H1 (cell line): ENCODE measurements around the gene RABGAP1. TPM values are rescaled to one million over a fixed set of nuclear protein-coding genes. Genes with fewer than 3 reads are reported as not detected.

ENCODE experiments used
- CTCF ChIA-PET: fragments of 300-600 bp; sonication (Branson Sonifier 250); formaldehyde crosslinking; loops from one replicate; lab custom pipeline; 2021; ENCODE audit not compliant: partially characterized antibody; lab: Charles Lee
- POLR2A ChIA-PET: fragments of 300-600 bp; sonication (Branson Sonifier 250); formaldehyde crosslinking; loops from one replicate; lab custom pipeline; 2021; ENCODE audit warnings: inconsistent platforms; ENCODE audit not compliant: partially characterized antibody; lab: Charles Lee
- DNase-seq, 2 experiments: peaks; one replicate each; pipeline versions ENCODE4 v3.0.0 to v3.0.0-alpha.2; 2010 to 2022; ENCODE audit warnings: low spot score in 2 of 2, low read depth in 1 of 2, mixed read lengths in 1 of 2
- FAIRE-seq: peaks from 2 replicates; lab custom pipeline; 2011; peaks lifted over from hg19 to GRCh38; lab: Jason Lieb, UNC
- H2AFZ ChIP-seq: 2 replicates; pipeline ENCODE4 v1.8.1; 2012; ENCODE audit warnings: low read length, inconsistent platforms
- H2AK5ac ChIP-seq: 2 replicates; pipeline ENCODE4 v1.6.1; 2013; ENCODE audit warnings: low read depth, low read length
- H2BK120ac ChIP-seq: replicated peaks from 2 replicates; pipeline ENCODE3; 2013; ENCODE audit warnings: low read depth, low read length, inconsistent platforms
- H2BK12ac ChIP-seq: 2 replicates; pipeline ENCODE4 v1.6.1; 2013; ENCODE audit warnings: low read depth, low read length
- H2BK15ac ChIP-seq: 2 replicates; pipeline ENCODE4 v1.6.1; 2013; ENCODE audit warnings: low read length
- H2BK20ac ChIP-seq: 2 replicates; pipeline ENCODE4 v1.6.1; 2013; ENCODE audit warnings: low read length
- H2BK5ac ChIP-seq: 2 replicates; pipeline ENCODE4 v1.6.1; 2013; ENCODE audit warnings: low read depth, low read length
- H3K14ac ChIP-seq: 2 replicates; pipeline ENCODE4 v1.6.1; 2013; ENCODE audit warnings: inconsistent platforms; ENCODE audit not compliant: insufficient read length
- H3K18ac ChIP-seq: 2 replicates; pipeline ENCODE4 v1.6.1; 2013; ENCODE audit warnings: low read length; ENCODE audit errors: extremely low read depth
- H3K23ac ChIP-seq: 2 replicates; pipeline ENCODE4 v1.6.1; 2013; ENCODE audit warnings: inconsistent platforms; ENCODE audit not compliant: insufficient read length
- H3K23me2 ChIP-seq: 2 replicates; pipeline ENCODE4 v1.6.1; 2013; ENCODE audit warnings: low read depth, low read length
- H3K27ac ChIP-seq: 2 replicates; pipeline ENCODE4 v1.6.1; 2011; ENCODE audit warnings: low read depth, low read length, inconsistent platforms
- H3K27me3 ChIP-seq, 4 experiments: replicated peaks in 1 of 4; 1 replicate in 1 of 4; 2 replicates in 3 of 4; pipeline versions ENCODE4 v1.6.1 to v1.8.1; 2011 to 2013; ENCODE audit warnings: low read length in 3 of 4, mild to moderate bottlenecking in 3 of 4, inconsistent platforms in 2 of 4, mixed read lengths in 2 of 4, moderate library complexity in 1 of 4; ENCODE audit not compliant: control insufficient read depth in 3 of 4, insufficient read depth in 3 of 4; ENCODE audit errors: extremely low read depth in 1 of 4
- H3K36me3 ChIP-seq, 4 experiments: 2 replicates each; pipeline versions ENCODE4 v1.6.1 to v1.8.1; 2011 to 2013; ENCODE audit warnings: mild to moderate bottlenecking in 4 of 4, low read length in 3 of 4, moderate library complexity in 2 of 4, control low read depth in 1 of 4, inconsistent platforms in 1 of 4; ENCODE audit not compliant: insufficient read depth in 4 of 4, control insufficient read depth in 2 of 4
- H3K4ac ChIP-seq: replicated peaks from 2 replicates; pipeline ENCODE3; 2013; ENCODE audit warnings: low read length, low read depth, mixed read lengths, inconsistent platforms; ENCODE audit not compliant: insufficient read length
- H3K4me1 ChIP-seq, 4 experiments: replicated peaks in 1 of 4; 1 replicate in 1 of 4; 2 replicates in 3 of 4; pipeline versions ENCODE4 v1.6.1 to v1.8.1; 2011 to 2013; ENCODE audit warnings: low read length in 3 of 4, inconsistent platforms in 2 of 4, mixed read lengths in 1 of 4; ENCODE audit not compliant: insufficient read depth in 4 of 4, control insufficient read depth in 3 of 4
- H3K4me2 ChIP-seq, 2 experiments: 2 replicates each; pipeline versions ENCODE4 v1.6.1 to v1.8.1; 2011 to 2013; ENCODE audit warnings: low read depth in 2 of 2, low read length in 2 of 2, control low read depth in 1 of 2, inconsistent platforms in 1 of 2, mild to moderate bottlenecking in 1 of 2; ENCODE audit not compliant: insufficient read depth in 1 of 2
- H3K4me3 ChIP-seq, 4 experiments: fragments of 200-600, 300-600 bp in 1 of 4; sonication (generic), shearing (Covaris generic), sonication (Bioruptor Twin) in 1 of 4; 2 replicates each; pipeline versions ENCODE4 v1.5.1 to v1.8.1; 2011 to 2016; ENCODE audit warnings: low read length in 4 of 4, low read depth in 3 of 4, control low read depth in 2 of 4, inconsistent platforms in 2 of 4, mild to moderate bottlenecking in 2 of 4, mixed read lengths in 1 of 4, moderate library complexity in 1 of 4; ENCODE audit not compliant: insufficient read depth in 2 of 4; ENCODE audit errors: extremely low read depth in 1 of 4
- H3K56ac ChIP-seq: replicated peaks from 2 replicates; pipeline ENCODE3; 2013; ENCODE audit warnings: low read depth, mild to moderate bottlenecking, mixed read lengths, low read length, inconsistent platforms; ENCODE audit not compliant: insufficient read length
- H3K79me1 ChIP-seq: 2 replicates; pipeline ENCODE4 v1.6.1; 2013; ENCODE audit warnings: low read depth, low read length, control low read depth
- H3K79me2 ChIP-seq, 2 experiments: 2 replicates each; pipeline versions ENCODE4 v1.6.1 to v1.8.1; 2012 to 2013; ENCODE audit warnings: low read length in 2 of 2, mild to moderate bottlenecking in 2 of 2, inconsistent platforms in 1 of 2; ENCODE audit not compliant: insufficient read depth in 2 of 2, control insufficient read depth in 1 of 2
- H3K9ac ChIP-seq, 4 experiments: replicated peaks in 1 of 4; 1 replicate in 1 of 4; 2 replicates in 3 of 4; pipeline versions ENCODE4 v1.6.1 to v1.8.1; 2011 to 2013; ENCODE audit warnings: low read depth in 3 of 4, low read length in 3 of 4, control low read depth in 2 of 4, mild to moderate bottlenecking in 2 of 4, moderate library complexity in 2 of 4, inconsistent platforms in 1 of 4; ENCODE audit errors: extremely low read depth in 1 of 4
- H3K9me3 ChIP-seq, 2 experiments: 2 replicates each; pipeline versions ENCODE4 v1.6.1 to v1.8.1; 2012 to 2013; ENCODE audit warnings: mild to moderate bottlenecking in 2 of 2, moderate library complexity in 2 of 2, control low read depth in 1 of 2, inconsistent platforms in 1 of 2, low read depth in 1 of 2, low read length in 1 of 2, mixed read lengths in 1 of 2; ENCODE audit not compliant: insufficient read depth in 2 of 2
- H4K20me1 ChIP-seq, 2 experiments: replicated peaks in 1 of 2; 2 replicates each; pipeline versions ENCODE3 to v1.8.1; 2011 to 2013; ENCODE audit warnings: inconsistent platforms in 2 of 2, low read length in 2 of 2, mild to moderate bottlenecking in 1 of 2; ENCODE audit not compliant: insufficient read depth in 2 of 2, control insufficient read depth in 1 of 2
- H4K5ac ChIP-seq: 2 replicates; pipeline ENCODE4 v1.6.1; 2013; ENCODE audit warnings: low read length, low read depth, mixed read lengths, inconsistent platforms; ENCODE audit not compliant: insufficient read length
- H4K8ac ChIP-seq: 2 replicates; pipeline ENCODE4 v1.8.0; 2013; ENCODE audit warnings: mild to moderate bottlenecking, moderate library complexity, low read length, inconsistent platforms; ENCODE audit not compliant: insufficient read depth; ENCODE audit errors: extremely low read depth
- H4K91ac ChIP-seq: replicated peaks from 2 replicates; pipeline ENCODE3; 2013; ENCODE audit warnings: low read length, mixed read lengths, inconsistent platforms; ENCODE audit not compliant: insufficient read length
- BRCA1 ChIP-seq: IDR thresholded peaks from 2 replicates; pipeline ENCODE4 v1.6.1; 2012; ENCODE audit warnings: low read depth, low read length, improper control_type of control experiment
- CBX8 ChIP-seq: fragments of 300-800, 300-1000 bp; sonication (generic); IDR thresholded peaks from 2 replicates; pipeline ENCODE4 v1.7.1; 2016; ENCODE audit warnings: low read depth, low read length, borderline replicate concordance
- CREB1 ChIP-seq: IDR thresholded peaks from 2 replicates; pipeline ENCODE4 v1.6.1; 2012; ENCODE audit warnings: inconsistent platforms
- E2F6 ChIP-seq: IDR thresholded peaks from 2 replicates; pipeline ENCODE4 v1.6.1; 2012; ENCODE audit warnings: inconsistent platforms
- EP300 ChIP-seq, 2 experiments: IDR thresholded peaks; 1 replicate in 1 of 2; 2 replicates in 1 of 2; pipeline ENCODE4 v1.6.1; 2011 to 2012; ENCODE audit warnings: low read depth in 2 of 2, low read length in 2 of 2, mild to moderate bottlenecking in 2 of 2, borderline replicate concordance in 1 of 2, inconsistent platforms in 1 of 2, moderate library complexity in 1 of 2
- EZH2 ChIP-seq: fragments of 200-600 bp; sonication (generic); IDR thresholded peaks from 2 replicates; pipeline ENCODE4 v1.7.1; 2012; ENCODE audit warnings: low read depth, mild to moderate bottlenecking, moderate library complexity, low read length, inconsistent platforms; ENCODE audit not compliant: severe bottlenecking
- KDM1A ChIP-seq: fragments of 200-600, 300-600 bp; sonication (generic); IDR thresholded peaks from 2 replicates; pipeline ENCODE4 v1.7.1; 2016; ENCODE audit warnings: mild to moderate bottlenecking, low read length, borderline replicate concordance
- KDM4A ChIP-seq: IDR thresholded peaks from one replicate; pipeline ENCODE4 v1.7.1; 2012; ENCODE audit warnings: low read depth, mild to moderate bottlenecking, moderate library complexity, low read length, inconsistent platforms; ENCODE audit not compliant: severe bottlenecking
- MAX ChIP-seq: IDR thresholded peaks from 2 replicates; pipeline ENCODE4 v1.6.1; 2012; ENCODE audit warnings: inconsistent platforms
- NRF1 ChIP-seq: IDR thresholded peaks from 2 replicates; pipeline ENCODE4 v1.6.1; 2011; ENCODE audit warnings: mild to moderate bottlenecking, low read depth, low read length, improper control_type of control experiment
- POLR2A ChIP-seq, 2 experiments: IDR thresholded peaks; 1 replicate in 1 of 2; 2 replicates in 1 of 2; pipeline ENCODE4 v1.6.1; 2011; ENCODE audit warnings: low read depth in 2 of 2, low read length in 2 of 2, mild to moderate bottlenecking in 2 of 2; ENCODE audit errors: control extremely low read depth in 1 of 2
- POLR2AphosphoS5 ChIP-seq: IDR thresholded peaks from 2 replicates; pipeline ENCODE4 v1.6.1; 2011; ENCODE audit warnings: low read depth, low read length
- RXRA ChIP-seq: IDR thresholded peaks from 2 replicates; pipeline ENCODE4 v1.6.1; 2011; ENCODE audit warnings: low read depth, mild to moderate bottlenecking, low read length, moderate library complexity; ENCODE audit not compliant: insufficient read depth
- SP4 ChIP-seq: IDR thresholded peaks from 2 replicates; pipeline ENCODE4 v1.6.1; 2012; ENCODE audit warnings: low read length, inconsistent platforms
- WGBS, 2 experiments: shearing (Covaris generic) in 1 of 2; methylation state at CpG; one replicate each; pipeline versions ENCODE4 v1.1.6 to v1.1.7; 2013 to 2015; ENCODE audit warnings: low lambda C conversion rate in 2 of 2, mixed read lengths in 2 of 2, inconsistent platforms in 1 of 2, low coverage in 1 of 2, missing lambda C conversion rate in 1 of 2; ENCODE audit not compliant: insufficient replicate concordance in 2 of 2, insufficient coverage in 1 of 2, insufficient read length in 1 of 2; ENCODE audit errors: extremely low coverage in 1 of 2, missing lambda C conversion rate in 1 of 2; 5-methylcytosine and 5-hydroxymethylcytosine counted together
- polyA plus RNA-seq, 7 experiments: library from polyadenylated mRNA; depleted of rRNA in 3 of 7; stranded (reverse) in 5 of 7; unstranded in 2 of 7; fragments of >200 nt in 5 of 7; fragments of 200-250 nt in 2 of 7; gene quantifications; 1 replicate in 5 of 7; 2 replicates in 1 of 7; 4 replicates in 1 of 7; pipeline versions ENCODE4 v1.2.1 to v1.2.3, GENCODE V29; 2011 to 2013; ENCODE audit warnings: missing spikeins in 2 of 7, mixed read lengths in 2 of 7
- total RNA-seq: library from RNA; stranded (reverse); fragmentation: NEBNext Ultra II Directional; extraction: Animal tissue kit (Norgen Biotek cat#: 25700); gene quantifications from 2 replicates; pipeline ENCODE4 v1.2.1, GENCODE V29; 2021

The RABGAP1 gene
- total and polyA plus RNA-seq, 2 of the 8 experiments (the other 6 are each of a cell fraction or from before 2014, with no cell fraction given) = 15.7 to 38.3 TPM

- H3K9me3 ChIP-seq = no peaks in the 10 kb centered on the region
- no peak overlapping the region for H2BK20ac ChIP-seq
- H4K5ac ChIP-seq = no peak overlapping the region
- H2BK5ac ChIP-seq = no peak overlapping the region
- ChIA-PET POLR2A (interaction anchor here (1.0 to 1.9 kb wide), 3 partner anchors 12 to 62 kb away, joined by 3 to 5 read pairs (median 5); partner anchors contain the start of genes RABGAP1 and ZBTB6), CTCF (interaction anchor here (0.6 kb wide), 1 partner anchor 16 kb away, joined by 3 read pairs; no protein-coding TSS in a partner anchor)
- H3K23ac ChIP-seq = no peak overlapping the region
- no peak overlapping the region for H2AFZ ChIP-seq
- no peak overlapping the region for H2BK120ac ChIP-seq
- no peak overlapping the region for H3K27ac ChIP-seq
- H3K4me1 ChIP-seq = no peaks in the 10 kb centered on the region; a peak in 1 of 7 replicates
- H2AK5ac ChIP-seq = no peak overlapping the region
- WGBS, 2 experiments = 90% methylated on average over 2 of the region's 2 CpGs; no CpG with 5 or more reads in 1 of the 2 experiments
- H3K79me2 ChIP-seq = peaks cover 6 to 76% of the 10 kb centered on the region in 2 experiments; a peak in 3 of 4 replicates
- no peak overlapping the region for H3K56ac ChIP-seq
- no peak overlapping the region for H2BK15ac ChIP-seq
- peaks cover 0 to 23% (median 7%) of the 10 kb centered on the region in 4 experiments; a peak in 4 of 8 replicates for H3K36me3 ChIP-seq
- H2BK12ac ChIP-seq = no peak overlapping the region
- no peak overlapping the region for H3K4ac ChIP-seq
- DNase-seq (no peak), FAIRE-seq (no peak)
- no peaks in the 10 kb centered on the region; the same call in 1 of the 2 replicates for H3K79me1 ChIP-seq
- no peaks in the 10 kb centered on the region for H3K27me3 ChIP-seq
- H4K8ac ChIP-seq = no peak overlapping the region
- no peaks in the 10 kb centered on the region for H3K23me2 ChIP-seq
- H3K14ac ChIP-seq = no peak overlapping the region
- H3K9ac ChIP-seq = no peak overlapping the region
- peaks cover 2 to 3% of the 10 kb centered on the region in 2 experiments for H4K20me1 ChIP-seq
- no peak overlapping the region for H3K18ac ChIP-seq
- H3K4me2 ChIP-seq = no peak overlapping the region
- H4K91ac ChIP-seq = no peak overlapping the region
- no peak overlapping the region for H3K4me3 ChIP-seq
- no peak for TF ChIP-seq CBX8
- TF ChIP-seq KDM1A = no peak
- no peak for TF ChIP-seq EZH2
- no peak for TF ChIP-seq POLR2AphosphoS5
- TF ChIP-seq POLR2A (IDR thresholded peaks at IDR 0.05; ENCODE audit: control extremely low read depth in 1 of 2, low read depth in 2 of 2, low read length in 2 of 2) = no peak
- no peak for TF ChIP-seq EP300 (IDR thresholded peaks at IDR 0.05; ENCODE audit: borderline replicate concordance in 1 of 2, low read depth in 2 of 2, low read length in 2 of 2)
- TF ChIP-seq MAX = no peak
- TF ChIP-seq BRCA1 = no peak
- TF ChIP-seq CREB1 = no peak
- TF ChIP-seq SP4 = no peak
- TF ChIP-seq NRF1 = no peak
- no peak for TF ChIP-seq RXRA
- TF ChIP-seq KDM4A = no peak
- TF ChIP-seq E2F6 = no peak
Observed at GRCh38 chr9:122900791-122901190, 40.0 kb upstream of the RABGAP1 start.
